Fibroblast of lung (primary cell): ENCODE measurements around the gene PRR7. TPM values are rescaled to one million over a fixed set of nuclear protein-coding genes. Genes with fewer than 3 reads are reported as not detected.

ENCODE experiments used
- DNase-seq, 2 donors: peaks; one replicate each; pipeline versions ENCODE4 v3.0.0 to v3.0.0-alpha.2; 2010; ENCODE audit warnings: low read depth in 2 of 2
- H2AFZ ChIP-seq: 2 replicates; pipeline ENCODE4 v1.5.1; 2012; ENCODE audit warnings: low read length, control low read depth, inconsistent platforms
- H3K27ac ChIP-seq: 2 replicates; pipeline ENCODE4 v1.5.1; 2011; ENCODE audit warnings: low read length, control low read depth; ENCODE audit not compliant: insufficient read depth
- H3K27me3 ChIP-seq: 2 replicates; pipeline ENCODE4 v1.5.1; 2011; ENCODE audit warnings: mild to moderate bottlenecking, low read length; ENCODE audit not compliant: control insufficient read depth, insufficient read depth
- H3K36me3 ChIP-seq: 2 replicates; pipeline ENCODE4 v1.5.1; 2011; ENCODE audit warnings: low read length; ENCODE audit not compliant: control insufficient read depth, insufficient read depth
- H3K4me1 ChIP-seq: 2 replicates; pipeline ENCODE4 v1.5.1; 2011; ENCODE audit warnings: low read length; ENCODE audit not compliant: control insufficient read depth, insufficient read depth; ENCODE audit errors: extremely low read depth
- H3K4me2 ChIP-seq: 2 replicates; pipeline ENCODE4 v1.5.1; 2011; ENCODE audit warnings: low read length, control low read depth; ENCODE audit not compliant: insufficient read depth; ENCODE audit errors: extremely low read depth
- H3K4me3 ChIP-seq, 4 experiments: fragments of 200-600 bp in 1 of 4; sonication (generic) in 1 of 4; replicated peaks in 1 of 4; 2 replicates each; pipeline ENCODE4 v1.5.1; 2011 to 2016; ENCODE audit warnings: low read length in 4 of 4, low read depth in 3 of 4, mild to moderate bottlenecking in 3 of 4, control low read depth in 2 of 4, inconsistent platforms in 1 of 4, mixed read lengths in 1 of 4; ENCODE audit not compliant: insufficient read depth in 1 of 4; ENCODE audit errors: control extremely low read depth in 1 of 4
- H3K79me2 ChIP-seq: 2 replicates; pipeline ENCODE4 v1.5.1; 2012; ENCODE audit warnings: mild to moderate bottlenecking, low read length, inconsistent platforms; ENCODE audit not compliant: control insufficient read depth, insufficient read depth
- H3K9ac ChIP-seq: 2 replicates; pipeline ENCODE4 v1.5.1; 2011; ENCODE audit warnings: mild to moderate bottlenecking, low read length, control low read depth; ENCODE audit not compliant: insufficient read depth
- H3K9me3 ChIP-seq: 2 replicates; pipeline ENCODE4 v1.5.1; 2012; ENCODE audit warnings: low read depth, low read length; ENCODE audit not compliant: control insufficient read depth, insufficient read depth
- H4K20me1 ChIP-seq: 2 replicates; pipeline ENCODE4 v1.5.1; 2011; ENCODE audit warnings: low read length; ENCODE audit not compliant: control insufficient read depth, insufficient read depth; ENCODE audit errors: extremely low read depth
- EZH2 ChIP-seq: IDR thresholded peaks from 2 replicates; pipeline ENCODE4 v1.5.1; 2012; ENCODE audit warnings: low read length, control low read depth, mild to moderate bottlenecking; ENCODE audit errors: missing control alignments
- polyA plus RNA-seq, 2 donors: library from polyadenylated mRNA; depleted of rRNA in 1 of 2; stranded (reverse) in 1 of 2; unstranded in 1 of 2; fragments of >200 nt; gene quantifications; 2 replicates each; pipeline ENCODE4 v1.2.1, GENCODE V29; 2011 to 2012; ENCODE audit warnings: missing spikeins in 1 of 2
- total RNA-seq: library from RNA; depleted of rRNA; stranded (reverse); fragments of >200 nt; gene quantifications from 2 replicates; pipeline ENCODE4 v1.2.1, GENCODE V29; 2014
- TF ChIP-seq, protein P1 (sequence below), 2 donors: IDR thresholded peaks in 1 of 2; conservative IDR thresholded peaks in 1 of 2; 1 replicate in 1 of 2; 2 replicates in 1 of 2; pipeline ENCODE4 v1.5.1; 2011 to 2012; ENCODE audit warnings: low read length in 2 of 2, control low read depth in 1 of 2, inconsistent platforms in 1 of 2, low read depth in 1 of 2, mild to moderate bottlenecking in 1 of 2

Gene PRR7
- total and polyA plus RNA-seq, 2 donors (not counting 1 experiment from before 2014, with no cell fraction given): 1.6 to 2.3 TPM

DNA sequence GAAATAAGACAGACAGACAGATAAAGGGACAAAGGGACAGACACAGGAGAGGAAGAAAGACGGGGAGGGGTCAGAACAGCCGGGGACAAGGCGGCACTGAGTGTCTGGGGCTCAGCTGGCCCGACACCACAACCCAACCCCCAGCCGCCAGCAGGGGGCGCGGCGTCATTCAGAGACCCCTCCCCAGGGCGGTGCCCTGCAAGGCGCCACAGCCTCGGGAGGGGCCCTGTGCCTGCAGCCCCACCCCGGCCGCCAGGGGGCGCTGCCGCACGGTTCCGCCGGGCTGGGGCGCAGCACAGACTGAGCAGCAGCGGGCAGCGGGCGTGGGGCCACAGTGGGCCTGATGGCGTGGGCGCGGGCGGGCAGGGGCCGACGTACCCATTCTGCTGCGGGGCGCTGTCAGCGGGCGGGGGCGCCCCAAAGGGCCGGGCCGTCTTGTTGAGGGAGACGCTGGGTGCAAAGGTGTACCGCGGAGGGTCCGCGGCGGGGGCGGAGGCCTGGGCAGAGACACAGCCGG lies 44.9 kb downstream of the PRR7 start:
- Histone ChIP-seq H3K9me3 (no peaks in the 10 kb centered on the region), H3K4me3 (no peak overlapping the region), H3K4me1 (peaks cover 31% of the 10 kb centered on the region), H2AFZ (no peak overlapping the region), H3K79me2 (peaks cover 50% of the 10 kb centered on the region), H3K27me3 (no peaks in the 10 kb centered on the region), H3K27ac (peak overlapping the region; percentile 20), H3K36me3 (peaks cover 71% of the 10 kb centered on the region), H3K4me2 (no peak overlapping the region), H4K20me1 (no peaks in the 10 kb centered on the region), H3K9ac (no peak overlapping the region)
- DNase-seq: peak in 1 of 2 donors; percentile 53
- TF ChIP-seq EZH2: no peak
- TF ChIP-seq, protein P1, sequence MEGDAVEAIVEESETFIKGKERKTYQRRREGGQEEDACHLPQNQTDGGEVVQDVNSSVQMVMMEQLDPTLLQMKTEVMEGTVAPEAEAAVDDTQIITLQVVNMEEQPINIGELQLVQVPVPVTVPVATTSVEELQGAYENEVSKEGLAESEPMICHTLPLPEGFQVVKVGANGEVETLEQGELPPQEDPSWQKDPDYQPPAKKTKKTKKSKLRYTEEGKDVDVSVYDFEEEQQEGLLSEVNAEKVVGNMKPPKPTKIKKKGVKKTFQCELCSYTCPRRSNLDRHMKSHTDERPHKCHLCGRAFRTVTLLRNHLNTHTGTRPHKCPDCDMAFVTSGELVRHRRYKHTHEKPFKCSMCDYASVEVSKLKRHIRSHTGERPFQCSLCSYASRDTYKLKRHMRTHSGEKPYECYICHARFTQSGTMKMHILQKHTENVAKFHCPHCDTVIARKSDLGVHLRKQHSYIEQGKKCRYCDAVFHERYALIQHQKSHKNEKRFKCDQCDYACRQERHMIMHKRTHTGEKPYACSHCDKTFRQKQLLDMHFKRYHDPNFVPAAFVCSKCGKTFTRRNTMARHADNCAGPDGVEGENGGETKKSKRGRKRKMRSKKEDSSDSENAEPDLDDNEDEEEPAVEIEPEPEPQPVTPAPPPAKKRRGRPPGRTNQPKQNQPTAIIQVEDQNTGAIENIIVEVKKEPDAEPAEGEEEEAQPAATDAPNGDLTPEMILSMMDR (conservative IDR thresholded peaks at IDR 0.05 in 1 of 2, IDR thresholded peaks at IDR 0.05 in 1 of 2; ENCODE audit: low read depth in 1 of 2, low read length in 2 of 2): peak; percentile 50 to 55

DNA sequence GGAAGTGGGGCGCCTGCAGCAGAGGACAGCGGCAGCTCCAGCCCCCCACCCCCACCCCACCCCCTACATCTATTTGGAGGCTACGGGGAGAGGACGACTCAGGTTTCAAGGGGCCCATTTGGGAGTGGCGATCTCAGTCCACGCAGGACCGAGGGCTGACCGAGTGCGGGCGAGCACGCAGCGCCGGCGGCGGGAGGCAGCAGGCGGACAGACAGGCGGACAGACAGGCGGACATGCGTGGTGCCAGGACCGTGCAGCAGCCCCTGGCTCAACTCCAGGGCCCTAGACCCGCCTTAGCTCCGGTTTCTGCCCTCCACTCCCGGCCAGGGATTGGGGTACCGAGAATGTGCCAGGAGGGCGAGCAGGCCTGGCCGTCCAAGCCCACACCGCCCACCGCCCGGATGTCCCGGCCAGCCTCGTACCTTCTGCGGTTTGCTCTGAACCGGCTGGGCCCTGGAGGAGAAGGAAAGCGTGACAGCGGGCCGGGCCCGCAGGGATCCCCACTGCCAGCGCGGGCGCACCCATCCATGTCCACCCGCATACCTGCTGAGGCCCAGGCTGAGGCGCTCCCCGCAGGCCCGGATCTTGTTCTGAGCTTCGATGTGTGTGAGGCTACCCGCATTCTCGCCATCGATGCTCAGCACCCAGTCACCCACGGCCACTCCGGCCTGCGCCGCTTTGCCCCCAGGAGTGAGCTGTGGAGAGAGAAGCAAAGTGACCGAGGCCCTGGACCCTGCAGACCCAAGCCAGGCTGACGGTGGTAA lies 45.6 kb downstream of the PRR7 start:
- Histone ChIP-seq H3K4me2 (no peak overlapping the region), H3K4me1 (peaks cover 31% of the 10 kb centered on the region), H3K4me3 (no peak overlapping the region), H3K27ac (peak overlapping the region; percentile 93), H3K79me2 (peaks cover 54% of the 10 kb centered on the region), H3K9ac (no peak overlapping the region), H2AFZ (no peak overlapping the region), H3K36me3 (peaks cover 69% of the 10 kb centered on the region), H3K9me3 (no peaks in the 10 kb centered on the region), H3K27me3 (no peaks in the 10 kb centered on the region), H4K20me1 (no peaks in the 10 kb centered on the region)
- DNase-seq: no peak
- TF ChIP-seq EZH2: no peak
- TF ChIP-seq, protein P1 (conservative IDR thresholded peaks at IDR 0.05 in 1 of 2, IDR thresholded peaks at IDR 0.05 in 1 of 2; ENCODE audit: low read depth in 1 of 2, low read length in 2 of 2): no peak

DNA sequence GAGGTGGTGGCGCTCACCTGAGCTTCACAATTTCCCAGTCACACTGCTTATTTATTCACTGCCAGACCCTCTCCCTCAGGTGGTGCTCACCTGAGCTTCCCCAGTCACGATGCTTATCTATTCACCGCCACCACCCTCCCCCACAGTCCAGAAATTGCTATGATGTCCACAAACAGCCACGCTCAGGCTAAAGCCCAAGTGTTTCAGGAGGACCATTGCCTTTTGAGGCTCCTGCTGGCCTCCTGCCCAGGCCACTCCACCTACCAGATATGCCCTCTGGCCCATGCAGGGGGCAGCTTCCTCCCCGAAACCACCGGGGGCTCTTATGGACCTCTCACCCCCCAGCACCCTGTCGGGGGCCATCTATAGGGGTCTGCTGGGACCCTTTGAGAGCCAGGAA lies 46.2 kb downstream of the PRR7 start:
- peaks cover 62% of the 10 kb centered on the region for H3K36me3 ChIP-seq

More for the DNA sequence above, 46.2 kb downstream of the PRR7 start:
- H2AFZ ChIP-seq: no peak overlapping the region
- TF ChIP-seq, protein P1 (conservative IDR thresholded peaks at IDR 0.05 in 1 of 2, IDR thresholded peaks at IDR 0.05 in 1 of 2; ENCODE audit: low read depth in 1 of 2, low read length in 2 of 2): no peak
- no peak for TF ChIP-seq EZH2
- no peak for DNase-seq
- no peaks in the 10 kb centered on the region for H4K20me1 ChIP-seq
- peak overlapping the region; percentile 44 for H3K4me2 ChIP-seq
- no peaks in the 10 kb centered on the region for H3K27me3 ChIP-seq
- H3K9ac ChIP-seq: no peak overlapping the region
- H3K4me3 ChIP-seq: peak overlapping the region in 1 of 4 experiments; percentile 28
- H3K27ac ChIP-seq: peak overlapping the region; percentile 93
- peaks cover 31% of the 10 kb centered on the region for H3K4me1 ChIP-seq
- H3K79me2 ChIP-seq: peaks cover 54% of the 10 kb centered on the region
- H3K9me3 ChIP-seq: no peaks in the 10 kb centered on the region
